Measurements from ENCODE around the gene PBXIP1.
A peak's percentile ranks its signal among the peaks of the same experiment; 100 is the strongest.

PBXIP1 gene

DNA sequence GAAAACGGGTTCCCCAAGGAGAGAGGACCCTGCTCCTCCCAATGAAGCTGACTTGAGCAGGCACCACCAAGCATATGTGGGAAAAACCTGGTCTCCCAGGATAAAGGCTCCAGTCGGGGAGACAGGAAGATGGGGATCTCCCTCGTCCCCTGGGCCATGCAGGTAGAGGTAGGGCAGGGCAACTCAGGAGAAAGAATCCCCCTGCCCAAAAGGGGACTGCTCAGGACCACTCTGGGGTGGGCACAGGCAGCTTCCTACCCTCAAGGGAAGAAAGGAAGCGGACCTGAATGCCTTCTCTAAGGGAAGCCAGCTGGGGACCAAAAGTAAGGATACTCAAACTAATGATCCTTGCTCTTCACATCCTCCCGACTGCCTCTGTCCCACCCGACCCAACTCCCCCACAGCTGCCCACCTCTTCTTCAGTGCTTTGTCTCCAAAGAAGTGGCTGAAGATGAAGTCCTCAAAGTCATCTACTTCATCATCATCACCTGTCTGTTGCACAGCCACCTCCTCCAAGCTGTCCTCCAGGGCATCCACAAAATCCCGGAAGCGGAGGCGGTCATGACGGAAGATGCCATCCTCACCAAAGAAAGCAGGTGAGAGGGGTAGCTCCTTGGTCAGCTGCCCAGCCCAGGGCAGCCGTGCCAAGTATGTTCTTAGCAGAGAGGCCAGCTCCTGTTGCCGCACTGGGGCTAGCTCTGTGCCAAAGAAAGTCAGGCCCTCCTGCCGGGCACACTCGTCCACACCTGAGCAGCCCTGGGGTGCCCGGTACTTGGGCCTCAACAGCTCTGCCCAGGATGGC lies 10.5 kb downstream of the PBXIP1 start:
- TF ChIP-seq, protein P1, sequence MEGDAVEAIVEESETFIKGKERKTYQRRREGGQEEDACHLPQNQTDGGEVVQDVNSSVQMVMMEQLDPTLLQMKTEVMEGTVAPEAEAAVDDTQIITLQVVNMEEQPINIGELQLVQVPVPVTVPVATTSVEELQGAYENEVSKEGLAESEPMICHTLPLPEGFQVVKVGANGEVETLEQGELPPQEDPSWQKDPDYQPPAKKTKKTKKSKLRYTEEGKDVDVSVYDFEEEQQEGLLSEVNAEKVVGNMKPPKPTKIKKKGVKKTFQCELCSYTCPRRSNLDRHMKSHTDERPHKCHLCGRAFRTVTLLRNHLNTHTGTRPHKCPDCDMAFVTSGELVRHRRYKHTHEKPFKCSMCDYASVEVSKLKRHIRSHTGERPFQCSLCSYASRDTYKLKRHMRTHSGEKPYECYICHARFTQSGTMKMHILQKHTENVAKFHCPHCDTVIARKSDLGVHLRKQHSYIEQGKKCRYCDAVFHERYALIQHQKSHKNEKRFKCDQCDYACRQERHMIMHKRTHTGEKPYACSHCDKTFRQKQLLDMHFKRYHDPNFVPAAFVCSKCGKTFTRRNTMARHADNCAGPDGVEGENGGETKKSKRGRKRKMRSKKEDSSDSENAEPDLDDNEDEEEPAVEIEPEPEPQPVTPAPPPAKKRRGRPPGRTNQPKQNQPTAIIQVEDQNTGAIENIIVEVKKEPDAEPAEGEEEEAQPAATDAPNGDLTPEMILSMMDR (IDR thresholded peaks at IDR 0.05), result no peak
- Histone ChIP-seq H3K9me3 (no peaks in the 10 kb centered on the region), H3K36me3 (peaks cover 60% of the 10 kb centered on the region), H3K4me3 (ENCODE audit: low read depth in 1 of 2, low read length in 1 of 2) (no peak overlapping the region), H3K27ac (peak overlapping the region; percentile 77), H3K27me3 (no peaks in the 10 kb centered on the region), H3K4me1 (ENCODE audit: control insufficient read depth in 1 of 2, insufficient read depth in 1 of 2, low read depth in 1 of 2, low read length in 1 of 2) (peaks cover 25 to 28% of the 10 kb centered on the region in 2 experiments)

GRCh38 chr1:154944401-154945159 lies 11.3 kb downstream of the PBXIP1 start:
- H3K4me1 ChIP-seq (ENCODE audit: control insufficient read depth in 1 of 2, insufficient read depth in 1 of 2, low read depth in 1 of 2, low read length in 1 of 2), result peaks cover 25 to 28% of the 10 kb centered on the region in 2 experiments
- peak overlapping the region; percentile 77 for H3K27ac ChIP-seq
- TF ChIP-seq, protein P1 (IDR thresholded peaks at IDR 0.05), result no peak
- peaks cover 53% of the 10 kb centered on the region for H3K36me3 ChIP-seq
- no peaks in the 10 kb centered on the region for H3K9me3 ChIP-seq
- H3K4me3 ChIP-seq (ENCODE audit: low read depth in 1 of 2, low read length in 1 of 2), result no peak overlapping the region
- no peaks in the 10 kb centered on the region for H3K27me3 ChIP-seq

DNA sequence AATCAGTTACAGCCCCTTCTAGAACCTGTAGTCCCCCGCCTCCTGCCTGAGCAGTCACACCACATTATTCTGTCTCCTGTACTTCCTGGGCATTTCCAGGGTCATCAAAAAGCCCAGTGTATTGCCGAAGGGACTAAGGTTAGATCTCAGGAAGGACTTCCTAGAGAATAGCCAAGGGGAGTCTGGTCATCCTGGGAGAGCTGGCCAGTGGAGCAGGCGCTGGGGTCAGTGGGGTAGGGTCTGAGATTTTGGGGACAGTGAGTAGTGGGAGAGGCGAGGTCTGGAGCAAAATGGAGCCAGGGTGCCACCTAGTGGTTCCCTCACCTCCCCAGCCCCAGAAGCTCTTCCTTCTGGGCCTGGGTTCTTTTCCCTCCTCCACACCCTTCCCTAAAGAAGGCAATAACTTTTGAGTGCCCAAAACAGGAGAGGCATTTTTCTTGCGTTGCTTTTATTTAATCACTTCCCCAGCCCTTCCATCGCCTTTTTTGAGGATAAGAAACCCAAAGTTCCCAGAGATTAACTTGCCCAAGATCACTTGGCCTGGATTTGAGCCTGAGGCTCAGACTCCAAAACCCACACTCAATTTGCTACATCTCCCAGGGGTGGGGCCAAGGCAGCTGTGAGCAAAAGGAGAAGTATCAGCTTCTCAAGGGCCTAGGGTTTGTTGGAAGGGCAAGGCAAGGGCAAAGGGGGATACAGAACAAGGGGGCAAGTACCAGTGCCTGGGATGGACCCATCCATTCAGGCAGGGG lies 12.1 kb downstream of the PBXIP1 start:
- peaks cover 47% of the 10 kb centered on the region for H3K36me3 ChIP-seq
- H3K4me3 ChIP-seq (ENCODE audit: low read depth in 1 of 2, low read length in 1 of 2), result no peak overlapping the region
- no peaks in the 10 kb centered on the region for H3K9me3 ChIP-seq
- TF ChIP-seq, protein P1 (IDR thresholded peaks at IDR 0.05), result no peak
- no peaks in the 10 kb centered on the region for H3K27me3 ChIP-seq
- peaks cover 25 to 28% of the 10 kb centered on the region in 2 experiments for H3K4me1 ChIP-seq (ENCODE audit: control insufficient read depth in 1 of 2, insufficient read depth in 1 of 2, low read depth in 1 of 2, low read length in 1 of 2)
- H3K27ac ChIP-seq, result peak overlapping the region; percentile 77

DNA sequence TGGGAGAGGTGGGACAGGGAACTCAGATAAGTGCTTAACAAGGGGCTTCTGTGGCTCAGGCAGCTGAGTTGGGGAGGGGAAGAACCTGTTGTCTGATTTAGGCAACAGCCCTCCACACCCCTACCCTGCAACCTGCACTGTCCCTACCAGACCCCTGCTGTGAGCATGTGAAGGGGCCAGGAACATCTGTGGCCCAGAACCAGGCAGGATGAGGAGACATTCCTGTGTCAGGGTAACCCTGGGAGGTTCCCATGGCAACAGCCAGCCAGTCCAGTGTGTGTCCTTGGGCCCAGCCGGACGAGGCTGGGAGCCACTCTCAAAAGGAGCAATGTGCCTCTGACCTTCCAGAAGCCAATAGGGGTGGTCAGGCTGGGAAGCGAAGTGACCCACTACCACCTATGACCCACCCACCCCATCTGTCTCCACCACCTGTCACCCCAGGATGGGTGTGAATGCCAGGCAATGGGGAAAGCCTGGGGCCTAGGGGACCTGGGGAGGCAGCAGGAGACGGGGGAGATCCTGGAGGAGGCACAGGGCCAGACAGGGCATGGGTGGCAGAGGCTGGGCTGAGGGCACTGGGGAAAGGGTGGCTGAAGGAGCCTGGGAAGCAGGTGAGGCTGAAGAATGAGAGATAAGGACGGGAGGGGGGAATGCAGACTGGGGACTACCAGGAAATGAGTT lies 14.4 kb downstream of the PBXIP1 start:
- TF ChIP-seq, protein P1 (IDR thresholded peaks at IDR 0.05), result no peak
- Histone ChIP-seq H3K4me3 (ENCODE audit: low read depth in 1 of 2, low read length in 1 of 2) (no peak overlapping the region), H3K27me3 (no peaks in the 10 kb centered on the region), H3K36me3 (peaks cover 25% of the 10 kb centered on the region), H3K4me1 (ENCODE audit: control insufficient read depth in 1 of 2, insufficient read depth in 1 of 2, low read depth in 1 of 2, low read length in 1 of 2) (peaks cover 32 to 36% of the 10 kb centered on the region in 2 experiments), H3K9me3 (no peaks in the 10 kb centered on the region), H3K27ac (no peak overlapping the region)

- H3K9me3 ChIP-seq, result no peaks in the 10 kb centered on the region
- H3K4me3 ChIP-seq (ENCODE audit: low read depth in 1 of 2, low read length in 1 of 2), result no peak overlapping the region
- peaks cover 39 to 43% of the 10 kb centered on the region in 2 experiments for H3K4me1 ChIP-seq (ENCODE audit: control insufficient read depth in 1 of 2, insufficient read depth in 1 of 2, low read depth in 1 of 2, low read length in 1 of 2)
- no peaks in the 10 kb centered on the region for H3K27me3 ChIP-seq
- H3K36me3 ChIP-seq, result peaks cover 18% of the 10 kb centered on the region
- TF ChIP-seq, protein P1 (IDR thresholded peaks at IDR 0.05), result no peak
- no peak overlapping the region for H3K27ac ChIP-seq
Measured at GRCh38 chr1:154940651-154941194, 15.2 kb downstream of the PBXIP1 start.
